COLO829 (cell line): Measurements from ENCODE around the gene TCAIM.

Source experiments
- DNase-seq: peaks from one replicate; pipeline ENCODE4 v3.0.0; 2012; ENCODE audit warnings: low spot score

The TCAIM gene

GRCh38 chr3:44338010-44338827 lies at the start of gene TCAIM:
TSS of gene TCAIM (plus strand) at chr3:44338766. CDS start at chr3:44354783, 16,017 bp downstream.
- peak; percentile 100 for DNase-seq

- DNase-seq, result peak; percentile 2
Measured at GRCh38 chr3:44289882-44290462, 48.6 kb upstream of the TCAIM start.

- DNase-seq, result no peak
Measured at GRCh38 chr3:44292276-44292675, 46.3 kb upstream of the TCAIM start.

GRCh38 chr3:44292947-44293346 lies 45.6 kb upstream of the TCAIM start:
- DNase-seq, result no peak

GRCh38 chr3:44297255-44297654 lies 41.3 kb upstream of the TCAIM start:
- DNase-seq, result no peak

GRCh38 chr3:44301746-44302145 lies 36.8 kb upstream of the TCAIM start:
- no peak for DNase-seq

GRCh38 chr3:44309500-44309899 lies 29.1 kb upstream of the TCAIM start:
- DNase-seq, result no peak

- no peak for DNase-seq
Measured at GRCh38 chr3:44318891-44319311, 19.7 kb upstream of the TCAIM start.

- DNase-seq, result no peak
Measured at GRCh38 chr3:44321335-44321734, 17.2 kb upstream of the TCAIM start.

- DNase-seq, result peak; percentile 39
Measured at GRCh38 chr3:44323341-44323955, 15.1 kb upstream of the TCAIM start.

- DNase-seq, result no peak
Measured at GRCh38 chr3:44324584-44324983, 14.0 kb upstream of the TCAIM start.

- DNase-seq, result no peak
Measured at GRCh38 chr3:44326019-44326418, 12.5 kb upstream of the TCAIM start.

- no peak for DNase-seq
Measured at GRCh38 chr3:44326515-44326914, 12.1 kb upstream of the TCAIM start.

- no peak for DNase-seq
Measured at GRCh38 chr3:44329946-44330345, 8.6 kb upstream of the TCAIM start.

GRCh38 chr3:44330444-44330843 lies 8.1 kb upstream of the TCAIM start:
- DNase-seq, result no peak

- DNase-seq, result no peak
Measured at GRCh38 chr3:44334326-44334725, 4.2 kb upstream of the TCAIM start.

- no peak for DNase-seq
Measured at GRCh38 chr3:44337248-44337785, 1.2 kb upstream of the TCAIM start.

GRCh38 chr3:44338828-44339127 lies 212 bp downstream of the TCAIM start:
- DNase-seq, result no peak

- DNase-seq, result no peak
Measured at GRCh38 chr3:44339181-44340057, 853 bp downstream of the TCAIM start.

GRCh38 chr3:44340058-44340395 lies 1.5 kb downstream of the TCAIM start:
- DNase-seq, result no peak

GRCh38 chr3:44342176-44342790 lies 3.7 kb downstream of the TCAIM start:
- DNase-seq, result no peak

- no peak for DNase-seq
Measured at GRCh38 chr3:44343421-44343820, 4.9 kb downstream of the TCAIM start.
